ENCODE results near the gene C1orf159.

Gene C1orf159

GRCh38 chr1:1090424-1091343, 25.2 kb downstream of the C1orf159 start:
- DNase-seq: no peak

- DNase-seq: no peak
Measured at GRCh38 chr1:1089731-1090423, 26.0 kb downstream of the C1orf159 start.

- no peak for DNase-seq
Measured at GRCh38 chr1:1088801-1089680, 26.8 kb downstream of the C1orf159 start.

- DNase-seq: no peak
Measured at GRCh38 chr1:1088029-1088800, 27.7 kb downstream of the C1orf159 start.

GRCh38 chr1:1087351-1088028, 28.4 kb downstream of the C1orf159 start:
- no peak for DNase-seq

GRCh38 chr1:1086911-1087341, 29.0 kb downstream of the C1orf159 start:
- DNase-seq: no peak

GRCh38 chr1:1085911-1086841, 29.7 kb downstream of the C1orf159 start:
- DNase-seq: no peak

- DNase-seq: no peak
Measured at GRCh38 chr1:1085171-1085841, 30.6 kb downstream of the C1orf159 start.

- DNase-seq: no peak
Measured at GRCh38 chr1:1084372-1085170, 31.3 kb downstream of the C1orf159 start.

- DNase-seq: no peak
Measured at GRCh38 chr1:1083416-1084371, 32.2 kb downstream of the C1orf159 start.

- DNase-seq: no peak
Measured at GRCh38 chr1:1082776-1083415, 33.0 kb downstream of the C1orf159 start.

GRCh38 chr1:1082239-1082775, 33.6 kb downstream of the C1orf159 start:
- DNase-seq: no peak

GRCh38 chr1:1081311-1082238, 34.3 kb downstream of the C1orf159 start:
- DNase-seq: no peak

GRCh38 chr1:1080951-1081310, 35.0 kb downstream of the C1orf159 start:
- no peak for DNase-seq

- peak; percentile 17 for DNase-seq
Measured at GRCh38 chr1:1080122-1080757, 35.6 kb downstream of the C1orf159 start.
